Type B pancreatic cell (in vitro differentiated cells): ENCODE data around the gene PKDCC. TPM values are rescaled to one million over a fixed set of nuclear protein-coding genes. Genes with fewer than 3 reads are reported as not detected.

Experiments
- DNase-seq: peaks from one replicate; pipeline ENCODE4 v3.0.0; 2021; ENCODE audit warnings: mixed read lengths; ENCODE audit not compliant: unreplicated experiment; ENCODE audit errors: extremely low spot score
- H3K27ac Mint-ChIP-seq: 2 replicates; pipeline ENCODE4 v1.8.0; 2021; ENCODE audit warnings: mild to moderate bottlenecking, mixed read lengths
- H3K27me3 Mint-ChIP-seq: 2 replicates; pipeline ENCODE4 v1.8.0; 2021; ENCODE audit warnings: mixed read lengths
- H3K36me3 Mint-ChIP-seq: 2 replicates; pipeline ENCODE4 v1.8.0; 2021; ENCODE audit warnings: mixed read lengths
- H3K4me1 Mint-ChIP-seq: one replicate; pipeline ENCODE4 v1.8.0; 2021; ENCODE audit warnings: mixed read lengths; ENCODE audit not compliant: unreplicated experiment
- H3K4me3 Mint-ChIP-seq: 2 replicates; pipeline ENCODE4 v1.8.0; 2021; ENCODE audit warnings: mild to moderate bottlenecking, mixed read lengths
- H3K9me3 Mint-ChIP-seq: 2 replicates; pipeline ENCODE4 v1.8.0; 2021; ENCODE audit warnings: mixed read lengths
- total RNA-seq: library from RNA; stranded (reverse); gene quantifications from 2 replicates; pipeline ENCODE4 v1.2.1, GENCODE V29; 2021; ENCODE audit warnings: low replicate concordance
- TF ChIP-seq, protein P1 (sequence below): fragments of 200-600 bp; sonication (generic); conservative IDR thresholded peaks from 2 replicates; pipeline ENCODE4 v1.5.0; 2021; ENCODE audit warnings: antibody characterized with exemption, mild to moderate bottlenecking

Gene PKDCC
- total RNA-seq, 1 donor from 2014 or later, result 158 TPM

GRCh38 chr2:42057159-42057901 is 9.5 kb downstream of the PKDCC start:
- H3K9me3 Mint-ChIP-seq, result no peaks in the 10 kb centered on the region
- H3K27ac Mint-ChIP-seq, result no peak overlapping the region
- no peak for DNase-seq
- TF ChIP-seq, protein P1, sequence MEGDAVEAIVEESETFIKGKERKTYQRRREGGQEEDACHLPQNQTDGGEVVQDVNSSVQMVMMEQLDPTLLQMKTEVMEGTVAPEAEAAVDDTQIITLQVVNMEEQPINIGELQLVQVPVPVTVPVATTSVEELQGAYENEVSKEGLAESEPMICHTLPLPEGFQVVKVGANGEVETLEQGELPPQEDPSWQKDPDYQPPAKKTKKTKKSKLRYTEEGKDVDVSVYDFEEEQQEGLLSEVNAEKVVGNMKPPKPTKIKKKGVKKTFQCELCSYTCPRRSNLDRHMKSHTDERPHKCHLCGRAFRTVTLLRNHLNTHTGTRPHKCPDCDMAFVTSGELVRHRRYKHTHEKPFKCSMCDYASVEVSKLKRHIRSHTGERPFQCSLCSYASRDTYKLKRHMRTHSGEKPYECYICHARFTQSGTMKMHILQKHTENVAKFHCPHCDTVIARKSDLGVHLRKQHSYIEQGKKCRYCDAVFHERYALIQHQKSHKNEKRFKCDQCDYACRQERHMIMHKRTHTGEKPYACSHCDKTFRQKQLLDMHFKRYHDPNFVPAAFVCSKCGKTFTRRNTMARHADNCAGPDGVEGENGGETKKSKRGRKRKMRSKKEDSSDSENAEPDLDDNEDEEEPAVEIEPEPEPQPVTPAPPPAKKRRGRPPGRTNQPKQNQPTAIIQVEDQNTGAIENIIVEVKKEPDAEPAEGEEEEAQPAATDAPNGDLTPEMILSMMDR, result no peak
- H3K4me1 Mint-ChIP-seq, result peaks cover 32% of the 10 kb centered on the region
- H3K4me3 Mint-ChIP-seq, result no peak overlapping the region
- H3K36me3 Mint-ChIP-seq, result peaks cover 3% of the 10 kb centered on the region
- H3K27me3 Mint-ChIP-seq, result no peaks in the 10 kb centered on the region

DNA sequence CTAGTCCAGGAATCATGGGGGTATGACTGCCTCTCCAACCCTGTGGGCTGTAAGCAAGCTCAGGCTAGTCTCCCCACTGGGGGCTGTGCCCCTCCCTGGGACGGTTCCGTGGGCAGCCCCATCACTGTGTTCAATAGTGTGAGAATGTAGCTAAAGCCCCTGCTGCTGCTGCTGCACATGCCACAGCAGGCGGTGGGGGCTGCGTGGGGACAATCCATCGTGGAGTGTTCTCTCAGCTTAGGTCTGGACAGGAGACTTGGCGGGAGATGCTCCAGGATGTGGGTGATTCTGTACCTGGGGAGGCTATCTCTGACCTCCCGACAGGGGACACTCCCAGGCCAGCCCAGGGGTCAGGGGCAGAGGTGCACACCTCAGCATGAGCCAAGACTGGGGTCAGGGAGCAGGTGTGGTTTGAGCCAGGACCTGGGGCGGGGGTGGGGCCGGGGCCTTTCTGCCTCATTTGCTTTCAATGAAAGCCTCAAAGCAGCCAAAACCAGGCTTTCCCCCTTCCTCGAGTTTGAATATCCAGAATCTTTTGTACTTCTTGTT is 10.2 kb downstream of the PKDCC start:
- no peaks in the 10 kb centered on the region for H3K9me3 Mint-ChIP-seq
- H3K27me3 Mint-ChIP-seq, result no peaks in the 10 kb centered on the region
- TF ChIP-seq, protein P1, result no peak
- H3K4me3 Mint-ChIP-seq, result no peak overlapping the region
- H3K36me3 Mint-ChIP-seq, result peaks cover 3% of the 10 kb centered on the region
- no peak for DNase-seq
- H3K4me1 Mint-ChIP-seq, result peaks cover 28% of the 10 kb centered on the region
- no peak overlapping the region for H3K27ac Mint-ChIP-seq

- no peaks in the 10 kb centered on the region for H3K27me3 Mint-ChIP-seq
- H3K4me1 Mint-ChIP-seq, result peaks cover 28% of the 10 kb centered on the region
- TF ChIP-seq, protein P1, result no peak
- H3K27ac Mint-ChIP-seq, result peak overlapping the region; percentile 18
- no peak for DNase-seq
- peaks cover 3% of the 10 kb centered on the region for H3K36me3 Mint-ChIP-seq
- H3K4me3 Mint-ChIP-seq, result no peak overlapping the region
- H3K9me3 Mint-ChIP-seq, result no peaks in the 10 kb centered on the region
Observed at GRCh38 chr2:42059261-42059898, 11.6 kb downstream of the PKDCC start.

- Mint-ChIP-seq H3K9me3 (no peaks in the 10 kb centered on the region), H3K27ac (peak overlapping the region; percentile 41), H3K27me3 (no peaks in the 10 kb centered on the region), H3K36me3 (peaks cover 3% of the 10 kb centered on the region), H3K4me1 (peaks cover 32% of the 10 kb centered on the region), H3K4me3 (no peak overlapping the region)
- no peak for DNase-seq
- TF ChIP-seq, protein P1, result no peak
Observed at GRCh38 chr2:42060028-42060427, 12.2 kb downstream of the PKDCC start.

DNA sequence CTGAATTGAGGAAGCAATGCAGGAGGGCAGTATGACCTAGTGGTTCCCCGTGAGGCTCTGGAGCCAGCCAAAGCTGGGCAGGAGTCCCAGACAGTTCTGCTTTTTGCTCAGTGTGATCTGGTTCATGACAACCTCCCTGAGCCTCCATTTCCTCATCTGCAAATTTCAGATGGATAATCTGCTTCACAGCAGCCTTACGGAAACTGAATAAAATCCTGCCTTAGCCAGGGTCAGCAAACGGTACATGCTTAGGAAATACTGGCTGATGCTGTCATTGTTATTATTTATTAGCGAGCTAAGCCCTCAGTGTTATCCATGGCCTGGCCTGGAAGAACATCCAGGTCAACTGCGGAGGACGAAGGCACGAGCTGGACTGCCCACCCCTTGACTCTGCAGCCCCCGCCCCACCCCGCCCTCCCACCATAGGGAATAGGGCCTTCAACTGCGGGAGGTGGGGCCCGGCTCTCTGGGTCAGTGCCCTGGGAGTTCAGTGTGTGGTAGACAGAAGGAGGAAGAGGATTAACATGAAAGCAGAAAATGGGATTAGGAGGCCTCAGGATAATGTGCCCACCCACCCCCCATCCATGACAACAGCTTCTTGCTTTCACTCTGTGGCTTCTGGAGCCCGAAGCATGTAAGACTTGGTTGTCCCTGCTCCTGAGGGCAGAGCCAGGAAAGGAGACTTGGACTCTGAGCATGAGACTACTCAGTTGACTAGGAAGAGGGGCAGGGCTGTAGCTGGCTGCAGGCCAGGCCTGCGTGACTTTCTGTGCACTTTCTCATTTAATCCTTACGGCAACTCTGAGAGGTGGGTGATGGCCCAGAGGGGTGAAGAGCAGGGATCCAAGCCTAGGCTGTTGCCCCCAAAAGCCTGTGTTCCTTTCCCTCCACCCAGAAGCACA is 13.1 kb downstream of the PKDCC start:
- Mint-ChIP-seq H3K9me3 (no peaks in the 10 kb centered on the region), H3K4me1 (peaks cover 32% of the 10 kb centered on the region), H3K36me3 (peaks cover 2% of the 10 kb centered on the region), H3K27me3 (no peaks in the 10 kb centered on the region), H3K27ac (peak overlapping the region; percentile 41), H3K4me3 (no peak overlapping the region)
- TF ChIP-seq, protein P1, result no peak
- DNase-seq, result no peak
